Loucy (cell line): ENCODE measurements around the gene TNS3.

Experiments used
- H2AFZ ChIP-seq: fragments of 200-600 bp; sonication (generic); 2 replicates; pipeline ENCODE4 v1.6.0; 2016; ENCODE audit warnings: antibody characterized with exemption, mild to moderate bottlenecking, low read length, moderate library complexity
- H3F3A ChIP-seq: fragments of 200-600 bp; 2 replicates; pipeline ENCODE4 v1.6.0; 2016; ENCODE audit warnings: antibody characterized with exemption, low read depth, mild to moderate bottlenecking
- H3K27me3 ChIP-seq: fragments of 200-600 bp; sonication (generic); 2 replicates; pipeline ENCODE4 v1.6.1; 2014; ENCODE audit warnings: low read length, mild to moderate bottlenecking; ENCODE audit not compliant: insufficient read depth, poor library complexity, severe bottlenecking
- H3K36me3 ChIP-seq: fragments of 200-600 bp; sonication (generic); 2 replicates; pipeline ENCODE4 v1.6.1; 2016; ENCODE audit warnings: low read length; ENCODE audit not compliant: insufficient read depth
- H3K4me1 ChIP-seq: fragments of 200-600 bp; sonication (generic); 2 replicates; pipeline ENCODE4 v1.5.1; 2014; ENCODE audit warnings: low read length, mild to moderate bottlenecking; ENCODE audit not compliant: insufficient read depth, poor library complexity, severe bottlenecking
- H3K4me2 ChIP-seq: fragments of 200-600 bp; sonication (generic); 2 replicates; pipeline ENCODE4 v1.6.0; 2014; ENCODE audit warnings: antibody characterized with exemption, low read length, low read depth, mild to moderate bottlenecking; ENCODE audit not compliant: poor library complexity, severe bottlenecking
- H3K4me3 ChIP-seq: fragments of 200-600 bp; sonication (generic); 2 replicates; pipeline ENCODE4 v1.5.1; 2014; ENCODE audit warnings: low read length, mild to moderate bottlenecking, mixed read lengths; ENCODE audit not compliant: poor library complexity, severe bottlenecking
- H3K79me2 ChIP-seq: fragments of 200-600 bp; sonication (generic); 2 replicates; pipeline ENCODE4 v1.6.1; 2014; ENCODE audit warnings: low read length; ENCODE audit not compliant: insufficient read depth
- H3K9ac ChIP-seq: fragments of 200-600 bp; sonication (generic); 2 replicates; pipeline ENCODE4 v1.6.0; 2014; ENCODE audit warnings: mild to moderate bottlenecking, low read depth, low read length, moderate library complexity; ENCODE audit not compliant: poor library complexity, severe bottlenecking
- H3K9me2 ChIP-seq: fragments of 200-600 bp; sonication (generic); replicated peaks from 2 replicates; pipeline ENCODE4 v1.6.1; 2016; ENCODE audit warnings: low read depth, low read length, mixed read lengths
- H3K9me3 ChIP-seq: fragments of 200-600 bp; sonication (generic); 2 replicates; pipeline ENCODE4 v1.6.1; 2014; ENCODE audit warnings: mild to moderate bottlenecking, antibody characterized with exemption, low read length, low read depth; ENCODE audit not compliant: insufficient read depth
- H4K20me1 ChIP-seq: fragments of 200-600 bp; sonication (generic); 2 replicates; pipeline ENCODE4 v1.6.0; 2014; ENCODE audit warnings: antibody characterized with exemption, low read length, mild to moderate bottlenecking; ENCODE audit not compliant: insufficient read depth, poor library complexity, severe bottlenecking
- CTCF ChIP-seq: fragments of 200-600 bp; sonication (generic); conservative IDR thresholded peaks from 2 replicates; pipeline ENCODE4 v1.5.1; 2014; ENCODE audit warnings: mild to moderate bottlenecking, antibody characterized with exemption, low read length
- EZH2phosphoT487 ChIP-seq: fragments of 200-600 bp; IDR thresholded peaks from 2 replicates; pipeline ENCODE4 v1.6.1; 2018; ENCODE audit warnings: antibody characterized with exemption, mild to moderate bottlenecking, moderate library complexity, borderline replicate concordance

TNS3 gene

GRCh38 chr7:47581804-47582763 is at the start of gene TNS3:
Gene TNS3, minus strand, starts transcription at chr7:47582111. Its CDS starts 142,475 bp downstream, at chr7:47439636.
- H3K4me2 ChIP-seq = no peak within 1 kb of the TSS
- H3K9ac ChIP-seq = no peak within 1 kb of the TSS
- no peak within 1 kb of the TSS for H3K4me3 ChIP-seq
- H3K36me3 ChIP-seq = no peaks in the 10 kb centered on the region
- TF ChIP-seq CTCF (no peak), EZH2phosphoT487 (no peak)
- no peaks in the 10 kb centered on the region; the same call in 1 of the 2 replicates for H3K9me3 ChIP-seq
- no peak within 1 kb of the TSS for H2AFZ ChIP-seq
- no peaks in the 10 kb centered on the region for H4K20me1 ChIP-seq
- no peaks in the 10 kb centered on the region for H3K79me2 ChIP-seq
- no peaks in the 10 kb centered on the region for H3F3A ChIP-seq
- H3K9me2 ChIP-seq = no peaks in the 10 kb centered on the region
- no peaks in the 10 kb centered on the region for H3K4me1 ChIP-seq
- H3K27me3 ChIP-seq = no peaks in the 10 kb centered on the region

- no peak overlapping the region for H3K4me2 ChIP-seq
- TF ChIP-seq CTCF = no peak
- TF ChIP-seq EZH2phosphoT487 = no peak
- no peak overlapping the region for H3K9ac ChIP-seq
- H4K20me1 ChIP-seq = no peaks in the 10 kb centered on the region
- no peaks in the 10 kb centered on the region for H3K79me2 ChIP-seq
- no peaks in the 10 kb centered on the region for H3K27me3 ChIP-seq
- H3K36me3 ChIP-seq = no peaks in the 10 kb centered on the region
- H2AFZ ChIP-seq = no peak overlapping the region
- no peaks in the 10 kb centered on the region for H3K4me1 ChIP-seq
- no peaks in the 10 kb centered on the region for H3K9me2 ChIP-seq
- H3K4me3 ChIP-seq = no peak overlapping the region
- H3F3A ChIP-seq = no peaks in the 10 kb centered on the region
- H3K9me3 ChIP-seq = peaks cover 6% of the 10 kb centered on the region; the same call in 1 of the 2 replicates
Observed at GRCh38 chr7:47631711-47632110, 49.8 kb upstream of the TNS3 start.

- TF ChIP-seq EZH2phosphoT487 (no peak), CTCF (no peak)
- H2AFZ ChIP-seq = no peak overlapping the region
- H3K36me3 ChIP-seq = no peaks in the 10 kb centered on the region
- H3K4me3 ChIP-seq = no peak overlapping the region
- H3K79me2 ChIP-seq = no peaks in the 10 kb centered on the region
- H4K20me1 ChIP-seq = no peaks in the 10 kb centered on the region
- no peaks in the 10 kb centered on the region for H3K27me3 ChIP-seq
- no peak overlapping the region for H3K4me2 ChIP-seq
- no peaks in the 10 kb centered on the region for H3F3A ChIP-seq
- peaks cover 4% of the 10 kb centered on the region; the same call in 1 of the 2 replicates for H3K9me3 ChIP-seq
- H3K9ac ChIP-seq = no peak overlapping the region
- no peaks in the 10 kb centered on the region for H3K4me1 ChIP-seq
- H3K9me2 ChIP-seq = no peaks in the 10 kb centered on the region
Observed at GRCh38 chr7:47627580-47628283, 45.8 kb upstream of the TNS3 start.
